Vein endothelial cell (primary cell): Measurements from ENCODE around the gene POLR2M. TPM values are rescaled to one million over a fixed set of nuclear protein-coding genes. Genes with fewer than 3 reads are reported as not detected.

ENCODE experiments used
- total RNA-seq: library from RNA; depleted of rRNA; stranded (reverse); fragments of >200 nt; gene quantifications from 2 replicates; pipeline ENCODE4 v1.2.3, GENCODE V29; 2012

Gene POLR2M
- total RNA-seq, result 73.4 and 291 TPM in 2 replicates

GRCh38 chr15:57706405-57707209 is at the start of gene POLR2M:
POLR2M (plus strand) TSS chr15:57706714; CDS start chr15:57706843, 129 bp downstream.

Other genes with a start within 250 kb of the POLR2M start
- 12.7 and 14.4 TPM in 2 replicates for gene MYZAP, start 114.8 kb upstream of the POLR2M start, total RNA-seq